ENCODE results near the gene ATXN2. TPM values are rescaled to one million over a fixed set of nuclear protein-coding genes. Genes with fewer than 3 reads are reported as not detected.

The ATXN2 gene
- total RNA-seq, 2 experiments from 2014 or later: 21.9 to 23.7 TPM

- Mint-ChIP-seq H3K27ac (peak overlapping the region; percentile 100), H3K27me3 (no peaks in the 10 kb centered on the region), H3K9me3 (no peaks in the 10 kb centered on the region), H3K4me1 (ENCODE audit: low read depth) (peaks cover 93% of the 10 kb centered on the region), H3K4me3 (peak overlapping the region; percentile 87), H3K36me3 (ENCODE audit: low read depth) (peaks cover 13% of the 10 kb centered on the region)
- Histone ChIP-seq H3K27ac (ENCODE audit: low read depth in 1 of 2, low read length in 2 of 2) (peak overlapping the region; percentile 92 to 97), H3K4me1 (ENCODE audit: insufficient read depth, low read length) (peaks cover 99% of the 10 kb centered on the region), H3K36me3 (ENCODE audit: insufficient read depth, low read length) (no peaks in the 10 kb centered on the region), H3K4me3 (ENCODE audit: low read length) (no peak overlapping the region), H3K9me3 (ENCODE audit: control insufficient read depth in 1 of 2, insufficient read depth in 1 of 2, low read length in 2 of 2) (no peaks in the 10 kb centered on the region), H3K27me3 (ENCODE audit: control insufficient read depth in 1 of 2, insufficient read depth in 2 of 2, low read length in 2 of 2) (no peaks in the 10 kb centered on the region)
- CTCF ChIA-PET: interaction anchor here (1.3 to 3.5 kb wide), 3 partner anchors 12 to 35 kb away, joined by 3 to 14 read pairs (median 8); no protein-coding TSS in a partner anchor
- no peak for ATAC-seq (ENCODE audit: poor library complexity)
- intact Hi-C loops (cut with DNase I, micrococcal nuclease): no loop called here
- POLR2A ChIA-PET: interaction anchor here (0.8 to 5.2 kb wide), 4 partner anchors 13 to 28 kb away, joined by 4 to 35 read pairs (median 32); no protein-coding TSS in a partner anchor
- DNase-seq: no peak
- TF ChIP-seq CTCF (IDR thresholded peaks at IDR 0.05): no peak
Measured at GRCh38 chr12:111431772-111432171, 167.3 kb downstream of the ATXN2 start.

GRCh38 chr12:111430433-111431353, 168.4 kb downstream of the ATXN2 start:
- Mint-ChIP-seq H3K4me1 (ENCODE audit: low read depth) (peaks cover 93% of the 10 kb centered on the region), H3K27me3 (no peaks in the 10 kb centered on the region), H3K4me3 (peak overlapping the region; percentile 87), H3K9me3 (no peaks in the 10 kb centered on the region), H3K27ac (peak overlapping the region; percentile 100), H3K36me3 (ENCODE audit: low read depth) (peaks cover 13% of the 10 kb centered on the region)
- H3K27me3 ChIP-seq (ENCODE audit: control insufficient read depth in 1 of 2, insufficient read depth in 2 of 2, low read length in 2 of 2): no peaks in the 10 kb centered on the region
- H3K27ac ChIP-seq (ENCODE audit: low read depth in 1 of 2, low read length in 2 of 2): peak overlapping the region; percentile 92 to 97
- peak overlapping the region; percentile 51 for H3K4me3 ChIP-seq (ENCODE audit: low read length)
- ChIA-PET POLR2A (interaction anchor here (1.0 to 5.2 kb wide), 10 partner anchors 8 to 34 kb away, joined by 3 to 35 read pairs (median 14); no protein-coding TSS in a partner anchor), CTCF (interaction anchor here (1.0 to 3.5 kb wide), 5 partner anchors 13 to 34 kb away, joined by 3 to 21 read pairs (median 8); no protein-coding TSS in a partner anchor)
- TF ChIP-seq CTCF (IDR thresholded peaks at IDR 0.05): no peak
- H3K9me3 ChIP-seq (ENCODE audit: control insufficient read depth in 1 of 2, insufficient read depth in 1 of 2, low read length in 2 of 2): no peaks in the 10 kb centered on the region
- intact Hi-C loops (cut with DNase I, micrococcal nuclease): loop anchor here in 1 of 2 experiments (1.0 kb wide), 1 partner anchor 24 kb away; no protein-coding TSS in a partner anchor
- peak; percentile 11 for ATAC-seq (ENCODE audit: poor library complexity)
- no peaks in the 10 kb centered on the region for H3K36me3 ChIP-seq (ENCODE audit: insufficient read depth, low read length)
- DNase-seq: peak in 10 of 14 experiments; percentile 47 to 92 (median 60)
- peaks cover 99% of the 10 kb centered on the region for H3K4me1 ChIP-seq (ENCODE audit: insufficient read depth, low read length)

DNA sequence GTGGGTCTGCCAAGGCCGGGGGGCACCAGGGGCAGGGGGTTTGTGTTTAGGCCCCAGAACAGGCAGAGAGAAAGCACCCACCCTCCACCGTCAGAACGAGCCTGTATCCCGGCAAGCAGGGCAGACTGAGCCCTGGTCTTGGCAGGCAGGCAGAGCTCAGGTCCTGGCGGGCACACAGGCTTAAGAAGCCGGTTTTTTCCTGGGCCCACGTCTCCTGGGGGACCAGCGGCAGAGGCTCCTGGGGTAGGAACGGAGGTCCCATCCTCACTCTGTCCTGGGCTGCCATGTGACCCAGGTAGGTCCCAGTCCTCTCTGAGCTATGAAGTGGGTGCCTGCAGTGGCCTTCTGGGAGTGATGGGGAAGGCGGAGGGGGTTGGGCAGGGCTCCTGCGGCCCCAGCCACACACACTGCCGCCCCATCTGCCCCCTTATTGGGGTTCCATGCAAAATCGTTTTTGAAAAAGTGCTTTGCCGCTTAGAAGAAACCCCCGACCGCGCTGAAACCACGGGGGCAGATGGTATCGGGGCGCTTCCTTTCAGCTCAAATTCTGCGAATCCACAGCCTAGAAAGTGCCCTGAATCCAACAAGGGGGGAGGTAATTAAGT, 169.2 kb downstream of the ATXN2 start:
- peak; percentile 10 for ATAC-seq (ENCODE audit: poor library complexity)
- H3K4me1 Mint-ChIP-seq (ENCODE audit: low read depth): peaks cover 93% of the 10 kb centered on the region
- peaks cover 99% of the 10 kb centered on the region for H3K4me1 ChIP-seq (ENCODE audit: insufficient read depth, low read length)
- peaks cover 12% of the 10 kb centered on the region for H3K36me3 Mint-ChIP-seq (ENCODE audit: low read depth)
- no peaks in the 10 kb centered on the region for H3K27me3 Mint-ChIP-seq
- H3K4me3 ChIP-seq (ENCODE audit: low read length): peak overlapping the region; percentile 51
- H3K27ac Mint-ChIP-seq: peak overlapping the region; percentile 100
- DNase-seq: peak in 11 of 14 experiments; percentile 37 to 90 (median 63)
- ChIA-PET POLR2A (interaction anchor here (0.5 to 5.2 kb wide), 11 partner anchors 9 to 43 kb away, joined by 3 to 35 read pairs (median 9); no protein-coding TSS in a partner anchor), CTCF (interaction anchor here (1.0 to 3.5 kb wide), 5 partner anchors 14 to 33 kb away, joined by 3 to 21 read pairs (median 8); no protein-coding TSS in a partner anchor)
- peak overlapping the region; percentile 92 to 97 for H3K27ac ChIP-seq (ENCODE audit: low read depth in 1 of 2, low read length in 2 of 2)
- no peaks in the 10 kb centered on the region for H3K9me3 Mint-ChIP-seq
- TF ChIP-seq CTCF (IDR thresholded peaks at IDR 0.05): no peak
- peak overlapping the region; percentile 87 for H3K4me3 Mint-ChIP-seq
- H3K36me3 ChIP-seq (ENCODE audit: insufficient read depth, low read length): peaks cover under 1% of the 10 kb centered on the region
- no peaks in the 10 kb centered on the region for H3K9me3 ChIP-seq (ENCODE audit: control insufficient read depth in 1 of 2, insufficient read depth in 1 of 2, low read length in 2 of 2)
- intact Hi-C loops (cut with DNase I, micrococcal nuclease): loop anchor here in 1 of 2 experiments (1.0 kb wide), 1 partner anchor 24 kb away; no protein-coding TSS in a partner anchor
- H3K27me3 ChIP-seq (ENCODE audit: control insufficient read depth in 1 of 2, insufficient read depth in 2 of 2, low read length in 2 of 2): no peaks in the 10 kb centered on the region

All from CD4-positive, alpha-beta T cell (primary cell).